Measurements from ENCODE around the gene CADM1.

CADM1 gene

DNA sequence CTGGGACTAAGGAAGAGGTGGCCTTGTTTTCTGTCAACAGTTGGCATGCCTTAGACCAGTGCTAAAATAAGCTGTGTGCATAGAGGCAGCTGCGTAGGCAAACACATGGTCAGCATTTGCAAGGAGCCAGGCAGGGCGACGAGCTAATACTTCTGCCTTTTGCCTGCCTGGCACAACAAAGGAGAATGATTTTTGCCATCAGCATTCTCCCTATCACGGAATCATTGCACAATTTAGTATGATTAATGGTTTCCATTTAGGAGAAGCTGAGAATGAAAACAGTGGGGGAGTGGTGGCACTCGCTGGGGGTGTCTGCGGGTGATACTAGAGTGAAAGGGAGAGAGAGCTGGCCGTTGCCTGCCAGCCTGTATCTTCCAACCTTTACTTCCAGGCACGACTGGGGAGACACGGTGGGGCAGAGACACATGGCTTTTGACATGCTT is 336.0 kb downstream of the CADM1 start:
- DNase-seq, result no peak

DNA sequence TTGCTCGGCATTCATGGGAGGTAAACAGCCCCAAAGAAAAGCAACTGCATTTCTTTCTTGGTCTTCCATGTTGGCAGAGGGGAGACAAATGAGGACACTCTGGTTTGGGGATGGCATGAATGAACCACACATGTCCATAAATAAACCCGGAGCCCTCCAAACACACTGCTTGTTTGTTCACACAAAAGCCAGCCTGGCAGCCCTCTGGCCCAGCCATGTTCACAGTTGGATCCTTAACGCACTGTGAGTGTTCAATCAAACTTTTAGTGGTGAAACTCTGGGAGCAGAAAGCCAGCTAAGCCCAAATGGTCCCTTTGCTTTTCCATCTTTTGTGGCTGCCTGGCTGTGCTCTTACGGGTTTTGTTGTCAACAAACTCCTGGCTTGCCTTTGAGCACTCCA is 336.8 kb downstream of the CADM1 start:
- no peak for DNase-seq

DNA sequence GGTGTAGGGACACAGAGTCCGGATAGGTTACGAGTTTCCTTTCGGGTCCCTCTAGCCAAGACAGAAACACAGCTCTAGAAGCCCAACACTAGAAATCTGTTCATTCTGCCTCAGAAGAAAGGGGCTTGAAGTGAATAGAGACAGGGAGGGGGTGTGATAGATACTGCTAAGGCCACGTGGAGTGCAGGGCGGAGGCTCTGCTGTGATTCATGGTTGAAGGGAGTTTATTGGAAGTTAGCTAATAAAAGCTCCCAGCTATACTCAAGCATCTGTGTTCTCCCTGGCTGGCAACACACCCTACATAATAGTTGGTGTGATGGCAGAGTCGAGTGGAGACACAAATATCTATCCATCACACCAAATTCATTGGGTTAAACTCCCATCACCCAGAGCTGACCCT is 337.4 kb downstream of the CADM1 start:
- DNase-seq, result no peak

DNA sequence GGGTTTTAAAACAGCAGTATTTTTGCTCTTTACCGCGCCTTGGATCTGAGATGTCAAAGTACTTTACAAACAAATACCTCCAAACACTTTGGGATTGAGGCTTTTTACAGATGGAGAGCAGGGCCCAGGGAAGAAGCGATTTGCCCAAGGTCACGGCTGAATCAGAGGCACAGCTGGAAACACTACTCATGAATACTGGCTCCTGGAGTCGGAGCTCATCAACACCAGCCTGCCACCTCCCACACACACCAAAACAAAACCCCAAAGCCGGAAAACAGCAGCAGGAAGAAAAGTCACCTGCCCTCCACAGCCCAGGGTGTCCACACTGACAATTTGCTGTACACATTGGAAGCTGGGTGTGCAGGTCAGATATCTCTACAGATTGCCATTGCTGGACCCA is 339.4 kb downstream of the CADM1 start:
- peak; percentile 72 for DNase-seq

DNA sequence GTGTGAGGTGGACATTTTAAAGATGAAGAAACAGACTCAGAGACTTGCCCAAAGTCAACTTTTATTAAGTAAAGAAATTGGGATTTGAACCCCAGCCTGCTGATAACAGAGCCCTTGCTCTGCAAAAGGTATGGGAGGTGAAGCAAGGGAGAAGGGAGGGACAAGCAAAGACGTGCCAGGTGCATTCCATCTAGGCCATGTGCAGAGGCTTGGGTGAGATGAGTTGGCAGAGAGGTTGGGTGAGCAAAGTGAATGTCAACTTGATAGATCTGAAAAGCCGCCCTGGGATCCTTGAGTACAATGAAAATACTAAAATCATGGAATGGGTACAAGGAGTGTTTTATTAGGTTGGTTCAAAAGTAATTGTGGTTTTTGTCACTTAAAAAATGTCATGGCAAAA is 341.3 kb downstream of the CADM1 start:
- no peak for DNase-seq

DNA sequence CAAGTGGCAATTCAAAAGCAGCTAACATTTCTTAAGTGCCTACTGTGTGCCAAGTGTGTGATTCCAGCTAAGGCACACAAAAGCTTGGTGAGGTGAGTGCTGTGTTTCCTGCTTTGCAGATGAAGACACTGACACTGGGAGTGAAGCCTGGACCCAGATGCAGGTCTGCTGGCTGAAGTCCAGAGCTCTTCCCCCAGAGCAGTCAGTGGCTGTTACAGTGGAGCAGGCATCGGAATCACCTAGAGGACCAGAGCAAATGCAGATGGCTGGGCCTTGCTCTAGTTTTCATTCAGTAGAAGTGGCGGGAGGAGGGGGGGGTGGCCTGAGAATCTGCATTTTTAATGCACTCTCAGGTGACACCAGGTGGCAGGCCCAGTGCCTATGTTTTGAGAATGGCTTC is 342.3 kb downstream of the CADM1 start:
- DNase-seq, result no peak

DNA sequence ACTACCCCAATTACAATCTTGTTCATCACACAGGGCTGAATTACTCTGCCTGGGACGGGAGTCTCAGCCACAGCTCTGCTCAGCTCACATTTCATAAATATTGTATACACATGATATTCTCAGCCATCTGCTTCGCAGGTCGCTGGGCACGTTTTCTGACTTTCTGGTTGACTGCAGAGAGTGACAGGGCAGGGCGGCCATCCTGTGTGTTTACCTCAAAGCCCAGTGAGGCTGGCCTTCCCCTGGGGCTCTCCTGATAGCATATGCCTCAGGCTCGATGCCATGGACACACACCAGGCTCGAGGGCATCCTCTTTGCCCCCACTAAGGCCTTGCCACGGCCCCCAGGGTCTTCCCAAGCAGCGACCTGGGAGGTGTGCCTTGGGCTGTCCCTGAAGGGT is 345.0 kb downstream of the CADM1 start:
- no peak for DNase-seq

DNA sequence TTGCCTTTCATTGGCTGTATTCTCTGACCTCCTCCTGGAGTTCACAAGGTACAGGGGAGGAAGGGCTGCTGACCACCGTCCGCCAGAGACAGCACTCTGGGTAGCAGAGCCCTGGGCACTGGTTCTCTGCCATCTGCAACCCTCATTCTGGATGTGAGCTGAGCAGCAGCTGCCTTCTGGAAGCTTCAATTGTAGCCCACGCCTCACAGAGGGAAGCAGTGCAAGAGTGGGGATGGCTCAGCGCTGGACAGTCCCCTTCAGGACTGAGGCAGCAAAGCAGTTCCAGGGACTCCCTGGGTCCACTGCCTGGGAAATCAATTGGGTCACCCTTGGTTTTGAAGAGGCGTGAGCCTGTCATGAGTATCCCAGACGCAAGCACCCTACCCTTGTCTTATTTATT is 346.2 kb downstream of the CADM1 start:
- DNase-seq, result no peak

DNA sequence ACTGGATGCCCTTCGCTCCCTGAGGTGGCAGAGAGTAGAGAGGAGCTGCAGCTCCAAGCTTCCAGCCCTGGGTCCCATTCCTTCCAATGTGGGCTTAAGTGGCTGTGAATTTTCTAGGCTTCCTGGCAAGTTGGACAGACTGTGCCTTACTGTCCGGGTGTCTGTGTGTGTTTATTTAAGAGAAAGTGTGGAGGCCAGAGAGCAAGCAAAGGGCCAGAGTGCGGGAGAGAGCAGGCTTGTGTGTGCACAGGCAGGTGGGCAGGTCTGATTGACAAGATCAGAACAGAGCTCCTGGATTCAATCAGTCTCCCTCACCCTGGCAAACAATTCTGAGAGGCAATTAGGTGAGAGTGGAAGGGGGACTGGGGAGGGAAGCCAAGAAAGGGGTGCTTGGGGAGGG is 347.0 kb downstream of the CADM1 start:
- DNase-seq, result no peak

DNA sequence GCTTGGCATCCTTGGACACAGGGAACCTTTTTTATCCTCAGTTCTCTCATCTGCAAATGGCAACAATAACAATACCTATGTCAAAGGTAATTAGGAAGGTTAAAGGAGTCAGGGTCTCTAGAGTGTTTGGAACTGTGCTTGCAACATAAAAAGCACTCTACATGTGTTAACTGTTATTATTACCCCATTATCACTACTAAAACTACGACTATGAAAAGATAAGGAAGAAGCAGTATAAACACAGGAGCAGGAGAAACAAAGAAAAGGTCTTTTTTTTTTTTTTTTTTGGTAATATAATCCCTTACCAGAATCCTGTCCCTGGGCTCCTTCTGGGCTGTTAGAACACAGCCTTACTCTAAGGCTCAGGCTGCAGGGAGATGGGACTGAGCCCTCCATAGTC is 348.2 kb downstream of the CADM1 start:
- peak; percentile 61 for DNase-seq

DNA sequence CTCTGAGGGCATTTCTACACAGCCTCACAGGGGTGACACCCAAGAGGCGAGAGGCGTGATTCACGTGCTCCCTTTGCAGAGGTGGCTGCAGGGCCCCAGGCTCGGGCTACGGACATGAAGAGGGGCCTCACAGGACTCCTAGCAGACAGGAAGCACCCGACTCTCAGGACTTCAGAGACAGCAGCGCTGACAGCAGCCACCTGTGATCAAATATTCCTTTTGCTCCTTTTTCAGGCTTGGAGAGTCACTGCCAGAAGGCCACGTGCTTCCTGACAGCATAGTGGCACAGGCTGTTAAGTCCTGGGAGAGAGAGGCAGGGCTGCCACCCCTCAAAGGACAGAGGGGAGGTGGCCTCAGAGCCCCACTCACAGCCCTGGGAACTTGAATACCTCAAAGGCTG is 348.9 kb downstream of the CADM1 start:
- no peak for DNase-seq

DNA sequence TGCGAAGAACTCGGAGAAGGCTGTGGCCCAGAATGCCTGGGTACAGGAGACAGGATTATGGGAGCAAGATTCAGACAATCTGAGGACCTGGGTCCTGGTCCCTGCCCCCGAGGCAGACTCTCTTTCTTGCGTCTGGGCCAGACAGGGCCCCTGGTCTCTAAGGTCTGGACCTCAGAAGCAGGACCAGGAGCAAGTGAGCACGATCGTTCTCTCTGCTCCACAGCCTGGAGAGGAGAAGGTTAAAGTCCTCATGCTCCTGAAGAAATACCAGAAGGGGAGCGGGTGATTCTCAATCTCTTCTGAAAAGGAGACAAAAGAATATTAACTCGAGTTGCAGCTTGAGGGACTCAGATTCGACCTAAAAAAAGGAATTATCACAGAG is 349.9 kb downstream of the CADM1 start:
- no peak for DNase-seq

DNA sequence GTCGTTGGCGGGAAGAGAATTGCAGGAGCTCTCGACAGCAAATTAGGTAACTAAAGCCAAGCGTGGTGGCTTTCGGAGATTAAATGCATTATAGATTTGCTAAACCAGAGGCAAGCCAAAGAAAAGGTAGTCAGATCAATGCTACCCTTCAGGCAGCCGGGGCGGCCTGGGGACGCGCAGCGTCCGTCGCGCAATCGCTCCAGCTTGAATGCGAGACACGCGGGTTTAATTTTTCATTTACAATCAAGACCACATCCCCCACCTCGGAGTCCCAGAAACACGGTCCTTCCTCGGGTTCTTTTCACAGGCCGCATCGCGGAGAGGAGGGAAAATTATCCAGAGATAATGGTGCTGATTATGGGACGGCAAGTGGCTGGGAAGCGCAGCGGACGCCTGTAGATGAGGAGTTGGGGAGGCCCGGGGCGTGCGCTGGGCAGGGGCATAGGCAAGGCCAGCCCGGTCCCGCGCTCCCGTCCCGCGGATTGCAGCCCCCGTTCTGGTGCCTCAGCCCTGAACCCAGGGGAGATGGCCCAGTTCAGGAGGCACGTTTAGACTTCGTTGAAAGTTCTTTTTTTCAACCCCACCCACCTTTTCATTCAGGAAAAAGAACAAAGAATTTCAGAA is 350.4 kb downstream of the CADM1 start:
- no peak for DNase-seq

DNA sequence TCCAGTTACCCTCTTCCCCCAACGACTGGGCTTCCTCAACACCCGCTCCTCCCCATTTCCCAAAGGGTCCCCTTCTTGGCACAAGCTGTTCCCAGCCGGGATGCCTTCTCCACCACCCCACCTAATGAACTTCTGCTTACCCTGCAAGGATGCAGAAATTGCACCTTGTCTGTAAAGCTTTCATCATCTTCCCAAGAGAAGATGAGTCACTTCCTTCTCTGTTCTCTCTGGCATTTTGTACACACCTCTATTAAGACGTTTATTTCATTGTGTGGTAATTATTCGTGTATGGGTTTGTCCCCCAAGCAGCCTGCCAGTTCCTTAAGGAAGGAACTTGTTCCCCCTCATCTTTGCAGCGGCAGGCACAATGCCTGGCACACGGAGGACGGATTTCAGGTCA is 351.1 kb downstream of the CADM1 start:
- no peak for DNase-seq

DNA sequence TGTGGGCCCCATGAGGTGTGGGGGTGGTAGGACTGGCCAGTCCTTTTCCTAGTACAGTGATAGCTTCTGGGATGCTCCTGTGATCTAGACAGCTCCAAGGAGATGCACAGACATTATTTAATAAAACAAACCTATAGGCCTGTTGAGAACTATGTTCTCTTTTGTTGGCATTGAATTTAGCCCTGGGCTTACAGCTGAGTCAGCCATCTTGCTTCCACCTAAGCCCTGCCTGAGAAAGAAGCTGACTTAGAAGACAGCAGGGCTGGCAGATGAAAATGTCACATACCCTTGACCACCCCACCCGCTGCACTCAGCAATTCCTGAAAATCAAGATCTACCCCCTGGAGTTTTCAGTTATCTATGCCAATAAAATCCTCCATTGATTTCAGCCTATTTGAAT is 353.2 kb downstream of the CADM1 start:
- DNase-seq, result no peak

DNA sequence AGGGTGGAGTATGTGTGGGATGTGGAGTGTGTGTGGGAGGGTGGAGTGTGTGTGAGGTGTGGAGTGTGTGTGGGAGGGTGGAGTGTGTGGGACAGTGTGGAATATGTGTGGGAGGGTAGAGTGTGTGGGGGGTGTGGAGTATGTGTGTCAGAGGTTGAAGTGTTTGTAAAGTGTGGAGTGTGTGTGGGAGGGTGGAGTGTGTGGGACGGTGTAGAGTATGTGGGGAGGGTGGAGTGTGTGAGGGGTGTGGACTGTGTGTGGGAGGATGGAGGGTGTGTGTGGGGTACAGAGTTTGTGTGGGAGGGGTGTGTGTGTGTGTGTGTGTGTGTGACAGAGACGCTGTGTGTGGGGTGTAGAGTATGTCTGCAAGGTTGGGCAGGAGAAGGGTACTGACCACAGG is 355.5 kb downstream of the CADM1 start:
- no peak for DNase-seq

DNA sequence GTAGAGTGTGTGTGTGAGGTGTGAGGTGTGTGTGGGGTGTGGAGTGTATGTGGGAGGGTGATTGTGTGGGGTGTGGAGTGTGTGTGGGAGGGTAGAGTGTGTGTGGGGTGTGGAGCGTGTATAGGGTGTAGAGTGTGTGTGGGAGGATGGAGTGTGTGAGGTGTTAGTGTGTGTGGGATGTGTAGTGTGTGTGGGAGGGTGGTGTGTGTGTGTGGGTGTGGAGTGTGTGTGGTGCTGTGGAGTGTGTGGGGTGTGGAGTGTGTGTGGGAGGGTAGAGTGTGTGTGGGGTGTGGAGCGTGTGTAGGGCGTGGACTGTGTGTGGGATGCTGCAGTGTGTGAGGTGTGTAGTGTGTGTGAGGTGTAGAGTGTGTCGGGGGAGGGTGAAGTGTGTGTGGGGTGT is 356.1 kb downstream of the CADM1 start:
- DNase-seq, result no peak

DNA sequence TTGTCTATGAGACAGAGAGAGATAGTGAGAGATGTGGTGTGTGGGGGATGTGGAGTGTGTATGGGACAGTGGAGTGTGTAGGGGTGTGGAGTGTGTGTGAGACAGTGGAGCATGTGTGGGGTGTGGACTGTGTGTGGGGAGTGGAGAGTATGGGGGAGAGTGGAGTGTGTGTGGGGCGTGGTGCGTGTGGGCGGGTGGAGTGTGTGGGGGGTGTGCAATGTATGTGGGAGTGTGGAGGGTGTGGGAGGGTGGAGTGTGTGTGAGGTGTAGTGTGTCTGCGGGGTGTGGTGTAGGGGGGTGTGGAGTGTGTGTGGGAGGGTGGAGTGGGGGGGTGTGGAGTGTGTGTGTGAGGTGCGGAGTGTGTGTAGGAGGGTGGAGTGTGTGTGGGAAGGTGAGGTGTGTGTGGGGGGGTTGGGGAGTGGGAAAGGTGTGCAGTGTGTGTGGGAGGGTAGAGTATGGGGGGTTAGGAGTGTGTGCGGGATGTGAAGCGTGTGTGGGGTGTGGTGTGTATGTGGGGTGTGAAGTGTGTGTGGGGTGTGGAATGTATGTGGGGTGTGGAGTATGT is 356.9 kb downstream of the CADM1 start:
- DNase-seq, result no peak

DNA sequence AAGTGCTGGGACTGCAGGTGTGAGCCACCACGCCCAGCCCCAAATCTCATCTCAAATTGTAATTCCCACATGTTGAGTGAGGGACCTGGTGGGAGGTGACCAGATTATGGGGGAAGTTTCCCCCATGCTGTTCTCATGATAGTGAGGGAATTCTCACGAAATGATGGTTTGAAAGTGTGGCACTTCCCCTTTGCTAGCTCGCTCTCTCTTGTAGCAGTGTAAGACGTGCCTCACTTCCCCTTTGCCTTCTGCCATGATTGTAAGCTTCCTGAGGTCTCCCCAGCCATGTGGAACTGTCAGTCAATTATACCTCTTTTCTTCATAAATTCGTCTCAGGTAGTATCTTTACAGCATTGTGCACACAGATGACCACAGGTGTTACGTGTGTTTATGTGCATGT is 357.8 kb downstream of the CADM1 start:
- DNase-seq, result no peak

DNA sequence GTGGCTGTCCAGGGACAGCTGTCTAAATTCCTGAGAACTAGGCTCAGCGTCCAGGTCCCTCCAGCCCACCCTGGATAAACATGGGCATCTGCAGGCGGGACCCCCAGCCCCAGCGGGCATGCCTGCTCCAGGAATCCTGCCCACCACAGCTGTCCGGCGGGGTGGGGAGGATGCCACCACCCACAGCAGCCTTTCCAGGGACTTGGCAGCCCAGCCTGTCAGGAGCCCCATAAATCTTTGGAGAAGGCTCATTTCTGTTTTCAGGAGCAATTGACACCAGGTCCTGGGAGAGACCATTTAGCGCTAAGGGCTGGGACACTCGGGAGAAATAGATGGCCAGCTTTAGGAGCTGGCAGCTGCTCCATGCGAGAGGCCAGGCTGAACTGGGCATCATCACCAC is 358.9 kb downstream of the CADM1 start:
- DNase-seq, result no peak

DNA sequence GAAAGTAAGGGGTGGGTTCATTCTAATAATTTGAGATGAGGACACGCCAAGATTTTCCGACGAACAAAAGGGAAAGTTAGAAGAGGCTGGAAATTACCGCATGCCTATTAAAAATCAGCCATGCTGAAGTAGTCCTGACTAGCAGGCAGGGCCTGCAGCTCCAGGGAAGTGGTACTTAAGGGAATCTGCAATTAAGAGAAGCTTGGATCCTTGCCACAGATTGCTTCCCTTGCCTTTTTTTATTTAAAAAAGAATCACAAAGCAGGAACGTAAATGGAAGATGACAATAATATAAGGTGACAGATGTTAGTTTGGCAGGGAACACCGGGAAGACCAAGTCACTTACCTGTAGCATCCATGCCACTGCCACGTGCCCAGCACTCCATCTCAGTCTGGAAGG is 359.3 kb downstream of the CADM1 start:
- DNase-seq, result no peak

DNA sequence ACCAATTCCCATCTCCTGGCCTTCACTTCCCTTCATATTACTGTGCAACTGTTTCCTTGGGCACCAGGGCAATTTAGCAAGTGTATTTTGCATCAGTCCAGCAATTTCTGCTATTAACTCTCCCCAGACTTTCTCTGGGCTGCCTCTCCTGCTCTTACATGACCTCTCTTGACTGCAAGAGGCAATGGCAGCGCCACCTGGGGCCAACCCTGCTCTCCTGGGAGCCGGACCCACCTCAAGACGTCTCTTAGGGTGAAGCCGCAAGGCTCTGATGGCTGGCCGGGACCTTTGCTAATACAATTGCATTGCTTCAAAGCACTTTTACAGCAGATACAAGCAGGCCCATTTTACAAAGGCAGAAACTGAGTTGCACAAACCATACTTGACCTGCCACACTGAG is 360.2 kb downstream of the CADM1 start:
- no peak for DNase-seq

DNA sequence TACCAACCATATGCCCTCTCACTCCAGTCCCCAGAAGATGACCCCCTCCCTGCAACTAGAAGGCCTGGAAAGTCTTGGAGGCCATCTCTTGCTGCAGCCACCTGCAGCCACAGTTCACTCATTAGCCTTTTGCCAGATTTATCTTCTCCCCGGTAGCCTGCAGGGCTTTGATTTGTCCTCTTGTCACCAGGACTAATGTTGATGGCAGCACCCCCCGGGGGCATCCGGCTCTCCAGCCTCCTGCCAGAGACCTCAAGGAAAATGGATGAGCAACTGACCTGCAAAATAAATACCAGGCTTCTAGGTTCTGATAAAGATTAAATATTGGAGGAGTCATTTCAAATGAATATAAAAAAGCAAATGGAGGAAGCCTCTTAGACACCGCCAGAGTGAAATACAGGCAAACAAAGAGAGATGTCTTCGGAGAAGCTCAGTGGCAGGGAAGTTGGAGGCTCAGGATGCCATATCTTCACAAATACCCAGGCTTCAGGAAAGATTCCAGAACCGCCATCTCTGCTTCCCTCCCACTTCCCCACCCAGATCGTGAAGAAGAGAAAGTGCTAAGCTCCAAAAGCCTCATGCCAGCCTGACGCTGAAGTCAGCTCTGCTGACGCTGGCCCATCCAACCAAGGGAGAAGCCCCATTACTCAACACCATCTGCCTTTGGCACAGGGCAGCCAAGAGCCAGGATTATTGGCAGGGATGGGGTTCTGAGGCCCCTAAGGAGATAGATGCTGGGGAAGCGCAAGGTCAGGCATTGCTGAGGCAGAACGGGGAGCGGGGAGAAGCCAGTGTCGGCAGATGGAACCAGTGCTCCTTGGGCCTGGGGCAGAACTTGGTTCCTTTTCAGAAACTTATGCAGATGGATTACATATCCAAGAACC is 362.7 kb downstream of the CADM1 start:
- peak; percentile 88 for DNase-seq

DNA sequence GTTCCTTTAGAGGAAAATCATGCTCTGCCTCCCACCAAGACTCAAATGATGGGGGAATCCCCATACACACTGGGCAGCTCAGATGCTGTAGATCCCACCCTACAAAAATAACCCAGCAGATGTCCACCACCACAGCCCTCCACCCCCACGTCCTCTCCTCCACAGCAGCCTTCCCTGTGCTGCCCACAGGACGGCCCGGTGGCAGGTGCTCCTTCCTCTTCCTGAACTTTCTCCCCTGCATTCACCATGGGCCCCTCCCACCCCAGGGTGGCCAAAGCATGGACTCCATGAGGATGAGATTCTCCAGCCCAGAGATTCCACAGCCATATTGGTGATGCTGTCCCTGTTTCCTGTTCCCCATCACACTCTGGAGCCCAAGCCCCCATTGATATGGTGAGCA is 368.3 kb downstream of the CADM1 start:
- DNase-seq, result no peak

DNA sequence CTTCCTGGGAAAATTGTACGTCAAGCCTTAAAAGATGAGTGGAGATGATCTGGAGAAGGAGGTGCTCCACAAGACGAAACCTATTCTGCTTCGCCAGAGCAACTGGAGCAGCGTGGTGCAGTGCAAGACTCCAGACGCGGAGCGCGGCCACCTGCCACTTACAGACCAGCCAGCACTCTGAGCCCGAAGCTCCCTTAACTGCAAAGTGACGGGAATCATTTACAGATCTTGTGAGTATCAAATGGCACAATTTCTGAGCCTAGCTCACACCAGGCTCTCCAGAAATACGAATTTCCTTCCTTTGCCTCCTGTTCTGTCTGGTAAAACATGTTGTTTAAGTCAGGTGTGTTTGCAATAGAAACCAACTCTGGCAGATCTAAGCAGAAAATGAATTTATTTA is 369.3 kb downstream of the CADM1 start:
- DNase-seq, result no peak
